A204.1 (cell line): Measurements from ENCODE around the gene SYNE3.

ENCODE experiments used
- FAIRE-seq: peaks from 2 replicates; lab custom pipeline; 2012; peaks lifted over from hg19 to GRCh38; lab: Jason Lieb, UNC

SYNE3 gene

DNA sequence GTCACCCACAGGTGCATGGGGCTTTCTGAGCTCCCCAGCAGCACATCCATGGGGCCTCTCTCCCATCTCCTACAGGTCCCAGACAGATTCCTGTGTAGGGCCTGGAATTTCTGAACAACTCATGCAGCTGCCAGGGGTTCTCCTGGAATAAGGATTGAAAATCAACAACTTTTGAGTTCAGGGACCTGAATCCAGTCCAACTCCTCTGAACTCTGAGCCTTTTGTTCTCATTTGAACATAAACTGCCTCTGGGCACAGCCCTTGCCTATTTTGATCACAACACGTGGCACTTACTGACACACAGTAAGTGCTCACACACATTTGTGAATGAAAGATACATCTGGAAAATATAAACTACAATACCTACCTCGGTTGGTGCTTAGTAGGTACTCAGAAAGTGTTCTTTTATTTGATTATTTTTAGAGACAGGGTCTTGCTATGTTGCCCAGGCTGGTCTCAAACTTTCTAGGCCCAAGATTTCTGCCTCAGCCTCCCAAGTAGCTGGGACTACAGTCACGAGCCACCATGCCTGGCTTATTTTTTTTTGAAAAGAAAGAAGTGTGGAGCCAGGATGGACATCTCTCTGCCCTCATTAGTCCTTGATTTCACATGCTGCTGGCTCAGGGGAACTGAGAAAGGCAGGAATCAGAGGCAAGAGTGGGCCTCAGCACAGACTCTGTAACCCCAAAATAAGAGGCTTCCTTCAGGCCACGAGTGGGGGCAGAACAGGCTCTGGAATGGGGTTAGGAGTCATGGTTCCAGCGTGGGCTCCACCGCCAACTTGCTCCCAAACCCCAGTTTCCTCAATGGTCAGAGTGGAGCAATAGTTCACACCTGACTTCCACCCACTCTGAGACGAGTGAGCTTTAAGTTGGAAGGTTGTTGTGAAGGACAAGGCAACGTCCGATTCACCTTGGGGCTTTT, 27.0 kb downstream of the SYNE3 start:
- no peak for FAIRE-seq

DNA sequence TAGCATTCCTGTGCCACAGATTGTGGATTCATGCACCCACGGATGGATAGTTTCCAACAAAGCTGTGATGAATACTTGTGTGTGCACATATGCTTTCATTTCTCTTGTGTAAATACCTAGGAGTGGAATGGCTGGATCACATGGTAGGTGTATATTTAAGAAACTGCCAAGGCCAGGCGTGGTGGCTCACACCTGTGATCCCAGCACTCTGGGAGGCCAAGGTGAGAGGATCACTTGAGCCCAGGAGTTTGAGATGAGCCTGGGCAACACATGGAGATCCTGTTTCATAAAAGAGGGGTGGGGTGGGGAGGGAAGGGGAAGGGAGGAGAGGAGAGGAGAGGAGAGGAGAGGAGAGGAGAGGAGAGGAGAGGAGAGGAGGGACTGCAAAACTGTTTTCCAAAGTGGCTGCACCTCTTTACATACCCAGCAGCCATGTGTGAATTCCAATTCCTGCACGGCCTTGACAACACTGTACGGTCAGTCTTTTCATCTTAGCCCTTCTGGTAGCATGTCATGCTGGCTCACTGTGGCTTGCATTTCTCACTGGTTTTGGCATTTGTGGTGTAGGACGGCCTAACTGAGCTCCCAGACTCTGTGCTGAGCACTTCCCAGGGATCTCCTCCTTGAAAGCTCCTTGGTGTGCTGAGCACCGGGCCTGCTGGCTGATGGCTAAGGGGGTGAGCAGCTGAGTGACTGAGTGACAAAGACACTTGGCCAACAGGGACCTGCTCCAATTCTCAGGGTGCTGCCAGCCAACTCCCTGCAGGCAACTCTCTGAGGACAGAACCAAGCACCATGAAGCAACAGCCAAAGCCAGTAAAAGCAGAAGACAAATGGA, 27.9 kb downstream of the SYNE3 start:
- FAIRE-seq, result no peak

DNA sequence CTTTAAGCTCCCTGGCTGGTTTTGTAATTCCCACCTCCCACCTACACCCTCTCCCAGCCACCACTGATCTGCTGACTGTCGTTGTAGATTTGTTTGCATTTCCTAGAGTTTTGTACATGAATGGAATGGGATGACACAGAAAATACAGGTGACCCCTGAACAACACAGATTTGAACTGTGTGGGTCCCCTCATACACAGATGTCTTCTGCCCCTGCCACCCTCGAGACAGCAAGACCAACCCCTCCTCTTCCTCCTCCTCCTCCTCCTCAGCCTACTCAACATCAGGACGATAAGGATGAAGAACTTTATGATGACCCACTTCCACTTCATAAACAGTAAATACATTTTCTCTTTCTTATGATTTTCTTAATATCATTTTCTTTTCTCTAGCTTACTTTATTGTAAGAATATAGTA, 28.8 kb downstream of the SYNE3 start:
- FAIRE-seq, result no peak

DNA sequence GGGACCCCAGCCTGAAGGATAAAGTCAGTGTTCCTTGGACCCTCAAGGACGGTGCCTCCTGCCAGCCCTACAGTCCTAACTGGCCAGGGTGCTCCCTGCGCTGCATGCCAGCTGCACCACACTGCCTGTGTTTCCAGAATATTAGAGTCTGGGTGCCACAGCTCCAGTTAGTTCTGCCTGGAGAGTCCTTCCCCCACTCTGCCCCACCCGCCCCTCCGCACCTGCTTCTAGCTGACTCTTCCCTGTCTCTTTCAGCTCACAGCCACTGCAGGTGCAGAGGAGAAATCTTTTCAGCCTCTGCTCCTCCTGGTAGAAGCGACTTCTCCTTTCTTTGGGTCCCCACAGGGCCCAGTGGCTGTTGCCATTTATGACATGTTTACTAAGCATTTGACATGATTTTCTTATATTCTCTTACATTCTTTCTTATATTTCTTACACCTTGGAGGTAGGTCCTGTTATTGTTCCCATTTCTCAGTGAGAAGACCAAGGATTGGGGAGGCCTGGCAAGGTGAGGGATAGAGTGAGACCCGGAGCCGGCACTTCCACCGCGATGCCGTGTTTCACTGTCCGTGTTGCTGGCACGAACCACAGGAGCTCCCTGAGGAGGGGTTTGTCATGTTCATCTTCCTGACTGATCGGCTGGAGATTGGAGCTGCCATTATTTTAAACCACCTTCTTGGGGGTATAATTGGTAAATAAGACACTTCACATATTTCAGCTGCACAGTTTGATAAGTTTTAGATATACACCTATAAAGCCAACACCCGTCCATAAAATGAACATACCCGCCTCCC, 29.4 kb downstream of the SYNE3 start:
- FAIRE-seq, result no peak

DNA sequence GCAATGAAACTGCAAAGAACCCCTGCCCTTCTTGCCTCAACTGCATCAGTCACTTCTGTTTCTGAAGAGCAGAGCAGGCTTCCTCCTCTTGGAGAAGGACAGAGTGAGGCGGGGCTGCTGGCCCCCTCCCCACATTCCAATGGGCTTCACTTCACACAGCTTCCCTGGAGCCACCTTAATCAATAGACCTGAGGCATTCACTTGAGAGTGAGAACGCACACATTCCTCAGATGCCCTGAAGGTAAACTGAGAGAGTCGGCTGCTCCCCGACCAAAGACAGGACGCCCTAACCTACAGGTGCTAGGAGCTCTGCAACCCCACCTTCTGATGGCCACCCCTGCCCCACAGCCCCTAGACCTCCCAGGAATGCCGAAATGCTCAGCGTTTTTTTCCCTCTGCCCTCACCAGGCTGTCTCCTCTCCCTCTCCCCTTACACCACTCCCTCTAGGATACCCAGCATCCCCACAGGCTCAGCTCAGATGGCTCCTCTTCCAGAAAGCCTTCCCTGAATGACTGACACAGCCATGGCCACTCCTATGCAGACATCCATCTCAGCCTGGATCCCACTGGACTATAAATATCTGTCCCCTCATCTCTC, 31.1 kb downstream of the SYNE3 start:
- no peak for FAIRE-seq

DNA sequence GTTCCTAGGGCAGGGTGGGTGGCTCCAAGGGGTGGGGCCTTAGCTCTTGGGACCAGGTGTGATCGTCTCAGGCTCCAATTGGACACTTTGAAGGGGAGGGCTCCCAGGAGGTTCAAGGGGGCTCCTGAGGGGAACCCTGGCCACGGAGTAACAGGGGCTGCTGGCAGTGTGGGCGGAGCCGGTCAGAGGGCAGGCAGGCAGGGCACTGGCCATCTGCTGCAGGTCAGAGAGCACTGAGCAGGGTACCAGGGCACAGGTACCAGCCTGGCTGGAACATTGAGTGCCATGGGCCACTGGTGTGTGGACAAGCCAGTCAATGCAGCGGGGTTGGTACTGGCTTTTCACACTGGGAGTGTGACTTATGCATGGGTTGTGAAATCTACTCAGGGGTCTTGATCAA, 32.2 kb downstream of the SYNE3 start:
- no peak for FAIRE-seq

DNA sequence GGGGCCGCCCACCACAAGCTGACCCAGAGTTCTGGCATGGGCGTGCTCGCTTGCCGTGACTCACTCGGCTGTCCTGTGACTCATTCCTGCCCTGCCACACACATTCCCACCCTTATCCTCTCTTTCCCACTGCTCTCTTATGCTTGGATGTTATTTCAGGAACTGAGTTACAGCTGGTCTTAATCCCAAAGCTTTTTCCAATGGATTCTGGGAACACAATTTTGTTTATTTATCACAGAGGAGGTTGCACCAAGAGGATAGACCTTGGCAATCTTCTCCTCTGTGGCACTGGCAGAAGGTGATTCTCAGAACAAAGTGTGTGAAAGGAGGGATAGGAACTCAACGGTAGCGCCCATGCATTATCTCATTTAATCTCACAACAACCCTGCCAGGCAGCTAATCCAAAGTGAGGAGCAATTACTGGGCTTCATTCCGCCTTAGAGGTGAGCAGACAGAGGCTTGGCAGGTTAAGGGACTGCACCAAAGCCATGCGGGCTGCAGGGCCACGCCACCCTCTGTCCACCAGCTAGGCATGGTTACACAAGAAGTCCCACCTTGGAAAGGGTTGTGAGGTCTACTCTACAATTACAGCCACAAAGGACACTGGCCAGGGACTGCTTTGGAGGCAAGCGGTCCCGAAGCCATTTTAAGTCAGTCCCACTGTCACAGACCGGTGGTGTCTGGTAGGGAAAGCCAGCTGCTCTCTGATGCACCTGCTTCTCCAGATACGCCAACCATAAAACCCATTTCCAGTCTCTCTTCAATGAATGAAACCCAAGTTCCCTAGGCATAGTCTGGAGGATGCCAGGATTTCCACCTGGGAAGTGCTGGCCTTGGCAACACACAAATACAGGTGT, 32.9 kb downstream of the SYNE3 start:
- no peak for FAIRE-seq

DNA sequence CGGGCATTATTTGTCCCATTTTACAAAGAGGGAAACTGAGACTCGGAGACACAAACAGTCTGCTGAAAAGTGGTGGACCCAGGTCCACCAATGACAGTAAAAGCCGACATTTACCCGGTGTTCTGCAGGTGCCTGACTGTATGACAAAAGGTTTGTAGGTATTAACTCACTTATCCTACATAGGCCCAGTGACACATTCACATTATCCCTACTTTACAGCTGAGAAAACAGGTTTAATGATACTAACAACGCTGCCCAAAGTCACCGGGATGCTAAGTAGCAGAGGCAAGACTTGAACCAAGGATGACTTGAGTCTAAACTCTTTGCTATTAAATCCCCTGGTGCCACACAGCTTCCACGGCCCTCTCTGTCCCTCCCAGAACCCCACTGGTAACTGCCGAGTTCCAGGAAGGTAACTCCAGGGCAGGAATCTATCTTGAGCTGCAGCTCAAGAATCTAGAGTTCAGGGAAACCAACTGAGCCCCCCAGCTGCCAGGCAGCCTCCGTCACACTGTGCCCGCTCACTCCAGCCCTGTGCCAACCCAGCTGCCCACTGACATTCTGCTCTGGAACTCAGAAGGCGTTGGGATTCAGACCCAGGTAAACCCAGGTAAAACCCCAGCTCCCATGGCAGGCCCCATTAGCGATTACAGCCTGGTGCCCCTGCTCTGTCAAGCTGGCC, 33.7 kb downstream of the SYNE3 start:
- no peak for FAIRE-seq

DNA sequence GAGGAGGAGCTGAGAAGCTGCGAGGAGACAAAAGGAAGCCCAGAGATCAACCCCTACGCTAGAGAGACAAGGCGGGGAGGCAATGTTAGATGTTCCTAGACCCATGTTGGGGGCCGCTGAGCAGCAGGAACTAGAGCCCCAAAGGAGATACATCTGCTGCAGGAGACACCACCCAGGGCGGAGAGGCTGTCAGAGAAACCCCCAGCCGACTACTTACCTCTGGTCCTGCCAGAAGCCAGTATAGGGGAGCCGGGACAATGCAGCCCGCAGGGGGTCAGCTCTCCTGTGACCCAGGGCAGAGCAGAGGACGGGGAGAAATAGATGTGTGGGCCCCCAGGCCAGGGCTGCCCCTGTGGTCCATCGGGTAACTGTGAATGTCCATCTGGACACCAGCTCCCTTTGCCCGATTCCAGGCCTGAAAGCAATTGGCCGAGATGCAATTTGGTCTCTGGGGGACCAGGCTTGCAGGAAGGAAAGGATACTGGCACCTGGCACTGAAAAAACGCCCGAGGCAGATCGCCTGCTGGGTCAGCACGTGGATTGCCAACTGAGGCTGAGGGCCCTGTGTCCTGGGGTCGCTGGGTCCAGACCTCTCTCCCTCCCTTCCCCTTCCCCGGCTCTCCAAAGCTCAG, 34.9 kb downstream of the SYNE3 start:
- no peak for FAIRE-seq

DNA sequence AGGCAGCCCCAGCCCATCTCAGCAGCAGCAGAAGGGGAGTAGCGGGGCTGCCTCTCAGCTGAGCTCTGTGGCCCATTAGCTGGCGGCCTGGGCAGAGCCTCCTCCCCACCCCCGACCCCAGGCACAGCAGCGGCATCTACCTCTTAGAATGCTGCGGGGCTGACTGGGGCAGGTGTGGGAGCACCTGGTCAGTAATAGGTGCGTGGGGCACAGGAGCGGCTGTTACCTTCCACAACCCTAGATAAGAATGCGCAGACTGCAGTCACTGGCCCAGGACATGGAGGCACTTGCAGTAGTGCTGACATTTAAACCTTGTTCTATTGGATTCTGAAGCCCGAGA, 35.6 kb downstream of the SYNE3 start:
- no peak for FAIRE-seq

DNA sequence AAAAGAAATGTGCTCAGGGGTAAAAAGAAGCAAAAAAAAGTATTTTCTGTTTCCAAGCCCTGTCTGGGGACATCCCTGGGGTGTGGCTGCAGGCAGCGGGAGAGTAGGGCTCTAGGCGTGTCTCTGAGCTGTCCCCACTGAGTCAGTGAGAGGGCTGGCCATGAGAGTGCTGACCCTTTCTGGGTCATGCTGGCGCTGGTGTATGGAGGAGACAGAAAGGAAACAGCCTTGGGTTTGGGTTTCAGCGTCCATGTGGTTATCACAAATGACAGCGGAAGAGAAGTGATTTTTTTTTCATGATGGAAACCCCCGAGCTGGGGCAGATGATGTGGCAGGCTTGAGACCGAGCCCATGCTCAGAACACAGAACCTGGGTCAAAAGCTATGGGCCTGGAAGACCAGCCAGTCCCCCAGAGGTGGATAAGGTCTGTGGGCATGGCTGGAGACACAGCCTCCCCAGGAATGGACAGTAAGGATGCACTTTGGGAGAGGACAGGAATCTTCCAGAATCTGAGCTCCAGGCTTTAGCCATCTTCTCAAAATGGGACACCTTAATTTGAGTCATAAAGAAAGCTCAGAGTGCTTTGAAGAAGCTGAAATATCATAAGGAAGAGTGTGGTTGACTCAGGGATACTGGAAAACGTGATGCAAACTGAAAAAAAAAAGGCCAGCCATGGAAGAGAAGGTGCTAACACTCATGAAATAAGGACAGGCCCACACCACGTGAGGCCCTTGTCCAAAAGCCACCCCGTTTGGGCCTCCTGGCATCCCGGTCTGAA, 36.2 kb downstream of the SYNE3 start:
- no peak for FAIRE-seq

DNA sequence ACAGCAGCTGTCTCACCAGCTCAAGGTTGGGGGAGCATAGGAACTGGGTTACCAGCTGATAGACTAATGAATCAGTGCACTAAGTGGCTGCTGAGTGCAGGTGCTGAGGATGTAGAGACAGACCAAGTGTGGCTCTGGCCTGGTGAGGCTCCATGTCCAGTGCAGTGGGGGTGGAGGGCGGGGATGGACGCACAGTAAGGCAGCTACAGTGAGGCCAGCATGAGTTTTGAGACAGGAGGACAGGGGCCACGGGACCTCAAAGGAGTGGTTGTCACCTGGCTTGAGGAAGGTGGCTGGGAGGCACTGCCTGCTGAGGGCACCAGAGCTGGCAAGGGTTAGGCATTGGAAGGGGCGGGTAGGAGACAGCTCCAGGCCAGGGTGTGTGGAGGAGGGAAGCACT, 37.0 kb downstream of the SYNE3 start:
- no peak for FAIRE-seq

DNA sequence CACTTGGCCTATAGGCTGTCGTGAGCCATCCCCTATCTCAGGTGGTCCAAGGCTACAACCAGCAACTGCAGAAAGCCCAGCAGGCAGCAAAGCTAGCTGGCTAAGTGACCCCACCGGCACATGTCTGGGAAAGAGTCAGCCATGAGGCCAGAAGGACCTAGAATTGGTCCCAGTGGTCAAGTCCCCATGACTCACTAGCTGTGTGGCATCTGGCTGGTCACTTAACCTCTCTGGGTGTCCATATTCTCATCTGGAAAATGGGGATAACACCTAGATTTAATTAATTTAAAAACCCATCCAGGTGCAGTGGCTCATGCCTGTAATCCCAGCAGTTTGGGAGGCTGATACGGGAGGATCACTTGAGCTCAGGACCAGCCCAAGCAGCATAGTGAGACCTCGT, 37.6 kb downstream of the SYNE3 start:
- FAIRE-seq, result no peak

DNA sequence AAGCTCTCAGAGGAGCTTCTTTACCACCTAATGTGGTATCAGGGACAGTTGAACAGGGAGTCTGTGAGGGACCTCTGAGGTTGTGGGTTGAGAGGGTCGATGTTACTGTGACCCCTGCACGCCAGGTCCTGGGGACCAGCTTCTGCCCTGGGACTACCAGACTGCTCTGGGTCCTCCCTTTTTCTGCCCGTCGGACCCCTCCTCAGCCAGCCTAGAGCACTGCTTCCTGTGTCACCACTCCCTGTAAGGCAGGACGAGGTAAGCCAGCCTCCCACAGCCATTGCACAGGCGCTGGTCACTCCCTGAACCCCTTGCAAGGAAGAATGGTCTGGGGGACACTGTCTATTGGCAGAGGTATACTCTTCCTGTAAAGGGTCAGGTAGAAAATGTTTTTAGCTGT, 38.1 kb downstream of the SYNE3 start:
- FAIRE-seq, result no peak

DNA sequence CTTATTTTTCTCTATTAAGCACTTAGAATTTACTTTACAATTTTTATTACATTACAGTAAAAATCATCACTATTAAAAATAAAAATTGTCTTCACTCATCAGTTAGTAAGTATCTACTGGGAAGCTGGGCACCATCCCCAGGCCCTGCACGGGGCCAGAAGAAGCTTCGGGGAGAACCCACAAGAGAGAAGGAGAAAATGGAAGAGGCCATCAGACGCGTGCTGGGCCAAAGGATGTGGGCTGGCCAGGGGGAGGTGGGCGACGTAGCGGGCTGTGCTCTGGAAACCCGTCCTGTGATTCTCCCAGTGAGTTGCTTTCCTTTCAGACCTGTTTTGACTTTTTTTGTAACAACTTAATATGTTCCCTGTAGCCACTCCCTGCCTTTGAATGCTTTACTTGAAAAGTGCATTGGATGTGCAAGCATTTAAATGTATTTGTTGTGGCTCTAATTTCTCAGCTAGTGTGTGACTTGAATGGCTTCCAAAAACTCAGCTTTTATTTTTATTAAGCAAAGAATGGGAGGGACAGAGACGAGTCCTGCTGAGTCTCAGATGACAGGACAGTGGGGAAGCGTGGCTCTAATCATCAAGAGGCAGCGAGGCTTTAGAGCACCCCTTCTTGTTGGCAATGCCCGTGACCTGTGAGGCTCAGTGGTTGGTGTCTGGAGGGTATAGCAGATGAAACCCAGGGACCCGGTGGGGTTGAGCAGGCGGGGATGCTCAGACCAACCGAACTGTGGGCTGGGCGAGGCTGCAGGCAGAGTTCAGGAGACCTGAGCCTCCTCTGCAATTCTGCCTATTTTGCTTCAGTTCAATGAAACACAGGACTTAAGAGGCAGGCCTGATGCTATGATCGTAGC, 38.8 kb downstream of the SYNE3 start:
- no peak for FAIRE-seq

DNA sequence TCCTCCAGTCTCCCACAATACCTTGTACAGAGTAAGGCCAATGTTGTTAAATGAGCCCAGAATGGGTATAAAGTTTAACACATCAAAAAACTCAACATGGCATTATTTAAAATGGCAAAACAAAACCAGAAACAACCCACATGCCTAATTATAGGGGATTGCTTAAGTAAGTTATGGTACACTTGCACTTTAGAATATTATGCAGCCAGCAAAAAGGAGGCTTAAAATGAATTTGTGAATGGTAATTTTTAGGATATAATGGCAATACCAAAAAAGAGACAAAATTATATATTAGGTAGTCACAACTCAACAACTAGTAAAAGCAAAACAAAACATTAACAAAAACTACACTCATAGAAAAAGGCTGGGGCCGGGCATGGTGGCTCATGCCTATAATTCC, 39.7 kb downstream of the SYNE3 start:
- FAIRE-seq, result no peak

DNA sequence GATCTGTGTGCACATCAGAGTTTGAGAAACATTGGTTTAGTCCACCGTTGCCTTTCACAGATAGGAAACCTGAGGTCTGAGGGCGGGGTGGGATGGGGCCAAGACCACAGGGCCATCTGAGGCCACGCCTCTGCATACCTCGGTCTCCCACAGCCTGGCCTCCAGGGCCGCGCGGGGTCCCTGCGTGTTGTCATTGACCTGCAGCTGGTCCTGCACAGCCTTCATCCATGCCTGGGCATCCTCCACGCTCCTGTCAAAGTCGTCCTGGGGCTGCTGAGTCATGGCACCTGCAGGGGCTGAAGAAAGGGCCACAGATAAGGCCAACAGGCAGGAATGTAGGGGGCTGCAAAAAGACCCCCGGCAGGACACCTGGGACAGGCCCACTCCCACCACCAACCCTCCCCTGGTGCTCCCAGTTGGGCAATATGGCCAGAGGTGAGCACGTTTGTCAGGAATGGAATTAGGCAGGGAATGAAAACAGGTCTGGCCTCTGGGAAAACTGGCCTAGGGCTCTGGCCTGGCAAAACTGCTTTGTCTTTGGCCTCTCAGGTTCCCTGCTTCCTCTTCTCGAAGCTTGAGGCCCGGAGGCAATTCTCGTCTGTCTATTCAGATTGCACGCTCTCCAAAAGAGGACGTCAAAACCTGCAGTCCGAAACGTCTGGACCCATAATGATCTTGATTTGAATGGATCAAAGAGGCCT, 40.8 kb downstream of the SYNE3 start:
- no peak for FAIRE-seq

DNA sequence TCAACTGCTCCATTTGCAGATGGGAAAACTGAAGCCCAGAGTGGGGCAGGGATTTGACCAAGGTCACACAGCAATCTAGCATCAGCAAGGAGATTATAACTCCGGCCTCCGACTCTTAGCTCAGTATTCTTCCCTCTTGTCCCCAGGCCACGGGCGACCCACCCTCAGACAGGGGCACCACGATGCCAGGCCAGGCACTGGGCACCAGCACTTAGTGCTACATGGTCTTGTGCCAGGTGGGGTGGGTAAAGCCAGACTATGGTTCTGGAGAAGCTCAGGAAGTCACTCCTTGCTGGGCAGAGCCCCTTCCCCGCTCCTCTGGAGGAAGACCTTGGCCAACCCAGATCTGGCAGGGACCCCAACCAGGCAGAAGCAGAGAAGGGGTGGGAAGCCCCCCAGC, 41.5 kb downstream of the SYNE3 start:
- no peak for FAIRE-seq
